BLaER1 (cell line): Measurements from ENCODE around the gene YBX2.

Experiments
- H3K27ac ChIP-seq: shearing (Covaris generic); formaldehyde crosslinking; 2 replicates; pipeline ENCODE4 v1.8.1; 2022
- H3K27me3 ChIP-seq: shearing (Covaris generic); formaldehyde crosslinking; 2 replicates; pipeline ENCODE4 v1.8.1; 2022
- H3K36me3 ChIP-seq: shearing (Covaris generic); formaldehyde crosslinking; 2 replicates; pipeline ENCODE4 v1.8.1; 2022
- H3K4me1 ChIP-seq: shearing (Covaris generic); formaldehyde crosslinking; 2 replicates; pipeline ENCODE4 v1.8.1; 2022
- H3K4me2 ChIP-seq: shearing (Covaris generic); formaldehyde crosslinking; 2 replicates; pipeline ENCODE4 v1.8.1; 2022
- H3K4me3 ChIP-seq: shearing (Covaris generic); formaldehyde crosslinking; 2 replicates; pipeline ENCODE4 v1.8.1; 2022
- H3K9ac ChIP-seq: shearing (Covaris generic); formaldehyde crosslinking; 2 replicates; pipeline ENCODE4 v1.8.1; 2022
- H3K9me3 ChIP-seq: shearing (Covaris generic); formaldehyde crosslinking; 2 replicates; pipeline ENCODE4 v1.8.1; 2022
- H4K20me1 ChIP-seq: shearing (Covaris generic); formaldehyde crosslinking; 2 replicates; pipeline ENCODE4 v1.8.1; 2022
- Cebpa-rat ChIP-seq: shearing (Covaris generic); IDR thresholded peaks from 2 replicates; pipeline ENCODE4 v1.8.1; 2022

Gene YBX2

GRCh38 chr17:7324438-7324779, 30.0 kb upstream of the YBX2 start:
- Histone ChIP-seq H3K36me3 (peaks cover 73% of the 10 kb centered on the region), H3K4me1 (peaks cover 13% of the 10 kb centered on the region), H3K27me3 (no peaks in the 10 kb centered on the region), H3K4me3 (no peak overlapping the region), H4K20me1 (peaks cover 10% of the 10 kb centered on the region; the same call in 1 of the 2 replicates), H3K9ac (no peak overlapping the region), H3K27ac (no peak overlapping the region), H3K4me2 (no peak overlapping the region), H3K9me3 (no peaks in the 10 kb centered on the region)
- TF ChIP-seq Cebpa-rat = no peak

- Histone ChIP-seq H4K20me1 (peaks cover 10% of the 10 kb centered on the region; the same call in 1 of the 2 replicates), H3K4me3 (no peak overlapping the region), H3K9me3 (no peaks in the 10 kb centered on the region), H3K27me3 (no peaks in the 10 kb centered on the region), H3K9ac (no peak overlapping the region), H3K4me2 (no peak overlapping the region), H3K4me1 (peaks cover 13% of the 10 kb centered on the region), H3K36me3 (peaks cover 79% of the 10 kb centered on the region), H3K27ac (no peak overlapping the region)
- no peak for TF ChIP-seq Cebpa-rat
Measured at GRCh38 chr17:7323731-7324437, 29.4 kb upstream of the YBX2 start.

GRCh38 chr17:7322520-7323194, 28.2 kb upstream of the YBX2 start:
- Histone ChIP-seq H3K4me1 (peaks cover 2% of the 10 kb centered on the region; the same call in 1 of the 2 replicates), H3K9ac (no peak overlapping the region), H3K9me3 (no peaks in the 10 kb centered on the region), H3K27me3 (no peaks in the 10 kb centered on the region), H3K4me3 (no peak overlapping the region), H3K36me3 (peaks cover 91% of the 10 kb centered on the region), H3K27ac (no peak overlapping the region), H4K20me1 (peaks cover 10% of the 10 kb centered on the region; the same call in 1 of the 2 replicates), H3K4me2 (no peak overlapping the region)
- no peak for TF ChIP-seq Cebpa-rat

- Histone ChIP-seq H3K4me3 (no peak overlapping the region), H3K9ac (no peak overlapping the region), H4K20me1 (peaks cover 10% of the 10 kb centered on the region; the same call in 1 of the 2 replicates), H3K9me3 (no peaks in the 10 kb centered on the region), H3K36me3 (peaks cover 97% of the 10 kb centered on the region), H3K4me1 (no peaks in the 10 kb centered on the region; the same call in 1 of the 2 replicates), H3K27ac (no peak overlapping the region), H3K27me3 (no peaks in the 10 kb centered on the region), H3K4me2 (no peak overlapping the region)
- no peak for TF ChIP-seq Cebpa-rat
Measured at GRCh38 chr17:7321466-7321865, 27.0 kb upstream of the YBX2 start.

- Histone ChIP-seq H3K9ac (no peak overlapping the region), H3K27ac (no peak overlapping the region), H3K9me3 (no peaks in the 10 kb centered on the region), H3K27me3 (no peaks in the 10 kb centered on the region), H3K4me2 (no peak overlapping the region), H4K20me1 (peaks cover 17% of the 10 kb centered on the region), H3K36me3 (peaks cover 83% of the 10 kb centered on the region), H3K4me1 (peaks cover 23% of the 10 kb centered on the region), H3K4me3 (no peak overlapping the region)
- no peak for TF ChIP-seq Cebpa-rat
Measured at GRCh38 chr17:7318121-7318860, 23.9 kb upstream of the YBX2 start.

GRCh38 chr17:7317161-7317803, 22.8 kb upstream of the YBX2 start:
- H3K36me3 ChIP-seq = peaks cover 83% of the 10 kb centered on the region
- peaks cover 28% of the 10 kb centered on the region for H4K20me1 ChIP-seq
- H3K27me3 ChIP-seq = no peaks in the 10 kb centered on the region
- H3K9ac ChIP-seq = 0 out of 2 replicates have a peak overlapping the region, but pooled peaks have one; percentile 6
- peaks cover 33% of the 10 kb centered on the region for H3K4me1 ChIP-seq
- TF ChIP-seq Cebpa-rat = no peak
- H3K4me3 ChIP-seq = no peak overlapping the region
- H3K4me2 ChIP-seq = no peak overlapping the region
- H3K9me3 ChIP-seq = no peaks in the 10 kb centered on the region
- H3K27ac ChIP-seq = no peak overlapping the region

GRCh38 chr17:7315570-7316235, 21.3 kb upstream of the YBX2 start:
- TF ChIP-seq Cebpa-rat = no peak
- Histone ChIP-seq H3K36me3 (peaks cover 83% of the 10 kb centered on the region), H3K27ac (peak overlapping the region; percentile 91)

GRCh38 chr17:7314719-7315569, 20.5 kb upstream of the YBX2 start, which contains the start of gene GPS2:
Gene GPS2 (minus strand): TSS chr17:7315360. CDS start chr17:7315052, 308 bp downstream.
- H3K36me3 ChIP-seq = peaks cover 83% of the 10 kb centered on the region
- peak within 1 kb of the TSS; percentile 94 for H3K4me3 ChIP-seq
- H3K27ac ChIP-seq = peak within 1 kb of the TSS; percentile 91
- H4K20me1 ChIP-seq = peaks cover 51% of the 10 kb centered on the region
- H3K4me2 ChIP-seq = peak within 1 kb of the TSS; percentile 95
- peak within 1 kb of the TSS; percentile 91 for H3K9ac ChIP-seq
- H3K27me3 ChIP-seq = no peaks in the 10 kb centered on the region
- TF ChIP-seq Cebpa-rat = no peak
- no peaks in the 10 kb centered on the region for H3K9me3 ChIP-seq
- H3K4me1 ChIP-seq = peaks cover 49% of the 10 kb centered on the region

More at GRCh38 chr17:7315570-7316235, 21.3 kb upstream of the YBX2 start:
- H3K9me3 ChIP-seq = no peaks in the 10 kb centered on the region
- peak overlapping the region; percentile 95 for H3K4me2 ChIP-seq
- H3K4me1 ChIP-seq = peaks cover 41% of the 10 kb centered on the region
- H4K20me1 ChIP-seq = peaks cover 43% of the 10 kb centered on the region
- peak overlapping the region; percentile 94 for H3K4me3 ChIP-seq
- peak overlapping the region; percentile 91 for H3K9ac ChIP-seq
- no peaks in the 10 kb centered on the region for H3K27me3 ChIP-seq
